Choroid plexus epithelial cell (primary cell): ENCODE data around the gene SORCS1.

ENCODE experiments used
- DNase-seq: peaks from one replicate; pipeline ENCODE4 v3.0.0-alpha.2; 2010; ENCODE audit warnings: low read depth
- H3K4me3 ChIP-seq: 2 replicates; pipeline ENCODE4 v1.5.1; 2011; ENCODE audit warnings: low read depth, mild to moderate bottlenecking, control low read depth, low read length, moderate library complexity
- CTCF ChIP-seq: conservative IDR thresholded peaks from 2 replicates; pipeline ENCODE4 v1.5.1; 2011; ENCODE audit warnings: low read depth, mild to moderate bottlenecking, control low read depth, inconsistent platforms, low read length, moderate library complexity

Gene SORCS1

GRCh38 chr10:106528702-106529101 lies 635.8 kb downstream of the SORCS1 start:
- DNase-seq = no peak
- H3K4me3 ChIP-seq = no peak overlapping the region
- no peak for TF ChIP-seq CTCF

- no peak for TF ChIP-seq CTCF
- peak; percentile 81 for DNase-seq
- no peak overlapping the region for H3K4me3 ChIP-seq
Observed at GRCh38 chr10:106525835-106526234, 638.7 kb downstream of the SORCS1 start.
